GM18907 (cell line): ENCODE results near the gene NOLC1.

ENCODE experiments used
- ATAC-seq: cut with Tn5 transposase; IDR thresholded peaks from one replicate; pipeline ENCODE4 v1.9.1; 2021; ENCODE audit warnings: mild to moderate bottlenecking, moderate library complexity; ENCODE audit not compliant: unreplicated experiment

The NOLC1 gene

GRCh38 chr10:102151774-102152544 lies at the start of gene NOLC1:
NOLC1 (plus strand) TSS chr10:102152389; CDS start chr10:102152411, 22 bp downstream.
- peak; percentile 92 for ATAC-seq

- no peak for ATAC-seq
These were observed 49.8 kb upstream of the NOLC1 start for GRCh38 chr10:102102421-102102820.

GRCh38 chr10:102106998-102107397 lies 45.2 kb upstream of the NOLC1 start:
- no peak for ATAC-seq

GRCh38 chr10:102109166-102110116 lies 42.7 kb upstream of the NOLC1 start:
- no peak for ATAC-seq

GRCh38 chr10:102111276-102111675 lies 40.9 kb upstream of the NOLC1 start:
- ATAC-seq = no peak

GRCh38 chr10:102112210-102112817 lies 39.9 kb upstream of the NOLC1 start:
- no peak for ATAC-seq

- ATAC-seq = no peak
These were observed 38.8 kb upstream of the NOLC1 start for GRCh38 chr10:102113261-102113955.

GRCh38 chr10:102113956-102114857 lies 38.0 kb upstream of the NOLC1 start:
- ATAC-seq = peak; percentile 12

- ATAC-seq = peak; percentile 54
These were observed 37.1 kb upstream of the NOLC1 start for GRCh38 chr10:102114861-102115618.

- ATAC-seq = no peak
These were observed 36.4 kb upstream of the NOLC1 start for GRCh38 chr10:102115775-102116174.

- no peak for ATAC-seq
These were observed 35.5 kb upstream of the NOLC1 start for GRCh38 chr10:102116656-102117055.

GRCh38 chr10:102117391-102118159 lies 34.6 kb upstream of the NOLC1 start:
- no peak for ATAC-seq

GRCh38 chr10:102118867-102119266 lies 33.3 kb upstream of the NOLC1 start:
- no peak for ATAC-seq

- no peak for ATAC-seq
These were observed 32.6 kb upstream of the NOLC1 start for GRCh38 chr10:102119417-102120141.

GRCh38 chr10:102120142-102120990 lies 31.8 kb upstream of the NOLC1 start, which contains the start of gene LDB1:
LDB1 (minus strand) TSS chr10:102120368; CDS start chr10:102120110, 258 bp downstream.
- ATAC-seq = peak; percentile 56

GRCh38 chr10:102120991-102121738 lies 31.0 kb upstream of the NOLC1 start:
- ATAC-seq = no peak
